Measurements from ENCODE around the gene DDX23. TPM values are rescaled to one million over a fixed set of nuclear protein-coding genes. Genes with fewer than 3 reads are reported as not detected.

The DDX23 gene
- total RNA-seq, 1 experiment from 2014 or later: 130 TPM

- Histone ChIP-seq H3K4me3 (ENCODE audit: low read depth in 2 of 2, low read length in 2 of 2) (no peak overlapping the region), H3K4me1 (ENCODE audit: control insufficient read depth, insufficient read depth, low read length) (peaks cover 14% of the 10 kb centered on the region), H3K27me3 (ENCODE audit: control insufficient read depth, insufficient read depth, low read length) (no peaks in the 10 kb centered on the region), H3K27ac (ENCODE audit: low read length) (no peak overlapping the region), H3K9me3 (ENCODE audit: control insufficient read depth, insufficient read depth, low read depth, low read length) (no peaks in the 10 kb centered on the region), H3K36me3 (ENCODE audit: control insufficient read depth, insufficient read depth, low read length) (no peaks in the 10 kb centered on the region)
- ATAC-seq (no peak), DNase-seq (ENCODE audit: low read depth, low spot score) (no peak)
- no TSS peak for BruUV-seq (replicated peaks)
- in situ Hi-C loops (cut with HindIII; ENCODE audit: low pct_unique_long_range_greater_than_20kb, low sequenced_read_pairs): no loop called here
- intact Hi-C loops (cut with micrococcal nuclease; ENCODE audit: unreplicated experiment): no loop called here
- ChIA-PET CTCF (no interaction called here), POLR2A (no interaction called here)
- TF ChIP-seq POLR2AphosphoS5 (IDR thresholded peaks at IDR 0.05; ENCODE audit: low read depth, low read length): no peak
- TF ChIP-seq SIN3A (IDR thresholded peaks at IDR 0.05; ENCODE audit: borderline replicate concordance, insufficient read depth, low read depth, low read length): no peak
- TF ChIP-seq REST (IDR thresholded peaks at IDR 0.05; ENCODE audit: insufficient read depth in 1 of 2, low read depth in 2 of 2, low read length in 1 of 2): no peak
- TF ChIP-seq CTCF (IDR thresholded peaks at IDR 0.05): no peak
- TF ChIP-seq TCF7L2 (IDR thresholded peaks at IDR 0.05; ENCODE audit: low read depth, low read length): no peak
These were observed 28.7 kb upstream of the DDX23 start for GRCh38 chr12:48880647-48881046.

GRCh38 chr12:48878548-48878947, 26.6 kb upstream of the DDX23 start:
- Histone ChIP-seq H3K27ac (ENCODE audit: low read length) (no peak overlapping the region), H3K36me3 (ENCODE audit: control insufficient read depth, insufficient read depth, low read length) (no peaks in the 10 kb centered on the region), H3K4me1 (ENCODE audit: control insufficient read depth, insufficient read depth, low read length) (peaks cover 8% of the 10 kb centered on the region), H3K9me3 (ENCODE audit: control insufficient read depth, insufficient read depth, low read depth, low read length) (no peaks in the 10 kb centered on the region), H3K4me3 (ENCODE audit: low read depth in 2 of 2, low read length in 2 of 2) (no peak overlapping the region), H3K27me3 (ENCODE audit: control insufficient read depth, insufficient read depth, low read length) (no peaks in the 10 kb centered on the region)
- ChIA-PET CTCF (no interaction called here), POLR2A (no interaction called here)
- ATAC-seq (no peak), DNase-seq (ENCODE audit: low read depth, low spot score) (no peak)
- no peak for TF ChIP-seq REST (IDR thresholded peaks at IDR 0.05; ENCODE audit: insufficient read depth in 1 of 2, low read depth in 2 of 2, low read length in 1 of 2)
- no peak for TF ChIP-seq POLR2AphosphoS5 (IDR thresholded peaks at IDR 0.05; ENCODE audit: low read depth, low read length)
- TF ChIP-seq CTCF (IDR thresholded peaks at IDR 0.05): no peak
- no peak for TF ChIP-seq SIN3A (IDR thresholded peaks at IDR 0.05; ENCODE audit: borderline replicate concordance, insufficient read depth, low read depth, low read length)
- TF ChIP-seq TCF7L2 (IDR thresholded peaks at IDR 0.05; ENCODE audit: low read depth, low read length): no peak
- intact Hi-C loops (cut with micrococcal nuclease; ENCODE audit: unreplicated experiment): no loop called here
- BruUV-seq (replicated peaks): no TSS peak
- in situ Hi-C loops (cut with HindIII; ENCODE audit: low pct_unique_long_range_greater_than_20kb, low sequenced_read_pairs): no loop called here
